ENCODE measurements around the gene SBF2. TPM values are rescaled to one million over a fixed set of nuclear protein-coding genes. Genes with fewer than 3 reads are reported as not detected.
"Not testable (repeated sequence)": the region's sequence is repeated elsewhere in the genome, so short reads cannot be mapped to it uniquely, and the experiment has no call there.

SBF2 gene
- total RNA-seq, 1 donor from 2014 or later = 24.0 TPM

GRCh38 chr11:10247011-10247410 lies 47.0 kb downstream of the SBF2 start:
- DNase-seq (ENCODE audit: low read depth) = no peak
- no peak for FAIRE-seq
- Histone ChIP-seq H3K36me3 (ENCODE audit: control insufficient read depth, insufficient read depth, low read length) (no peaks in the 10 kb centered on the region), H3K4me3 (ENCODE audit: low read depth, low read length) (no peak overlapping the region), H3K27me3 (ENCODE audit: control insufficient read depth, insufficient read depth, low read length) (no peaks in the 10 kb centered on the region)
- no peak for TF ChIP-seq CTCF (IDR thresholded peaks at IDR 0.05; ENCODE audit: insufficient read depth, low read length, severe bottlenecking)

GRCh38 chr11:10243896-10244575 lies 50.0 kb downstream of the SBF2 start:
- no peaks in the 10 kb centered on the region for H3K27me3 ChIP-seq (ENCODE audit: control insufficient read depth, insufficient read depth, low read length)
- DNase-seq (ENCODE audit: low read depth) (no peak), FAIRE-seq (no peak)
- H3K36me3 ChIP-seq (ENCODE audit: control insufficient read depth, insufficient read depth, low read length) = no peaks in the 10 kb centered on the region
- no peak for TF ChIP-seq CTCF (IDR thresholded peaks at IDR 0.05; ENCODE audit: insufficient read depth, low read length, severe bottlenecking)
- H3K4me3 ChIP-seq (ENCODE audit: low read depth, low read length) = no peak overlapping the region

GRCh38 chr11:10236840-10237239 lies 57.2 kb downstream of the SBF2 start:
- no peak for TF ChIP-seq CTCF (IDR thresholded peaks at IDR 0.05; ENCODE audit: insufficient read depth, low read length, severe bottlenecking)
- no peaks in the 10 kb centered on the region for H3K27me3 ChIP-seq (ENCODE audit: control insufficient read depth, insufficient read depth, low read length)
- FAIRE-seq = no peak
- no peak for DNase-seq (ENCODE audit: low read depth)
- H3K36me3 ChIP-seq (ENCODE audit: control insufficient read depth, insufficient read depth, low read length) = no peaks in the 10 kb centered on the region
- H3K4me3 ChIP-seq (ENCODE audit: low read depth, low read length) = no peak overlapping the region

GRCh38 chr11:10233581-10233980 lies 60.4 kb downstream of the SBF2 start:
- H3K4me3 ChIP-seq (ENCODE audit: low read depth, low read length) = no peak overlapping the region
- peak; percentile 81 for DNase-seq (ENCODE audit: low read depth)
- no peaks in the 10 kb centered on the region for H3K36me3 ChIP-seq (ENCODE audit: control insufficient read depth, insufficient read depth, low read length)
- FAIRE-seq = no peak
- H3K27me3 ChIP-seq (ENCODE audit: control insufficient read depth, insufficient read depth, low read length) = no peaks in the 10 kb centered on the region
- TF ChIP-seq CTCF (IDR thresholded peaks at IDR 0.05; ENCODE audit: insufficient read depth, low read length, severe bottlenecking) = no peak

GRCh38 chr11:10232756-10233155 lies 61.3 kb downstream of the SBF2 start:
- H3K27me3 ChIP-seq (ENCODE audit: control insufficient read depth, insufficient read depth, low read length) = no peaks in the 10 kb centered on the region
- DNase-seq (ENCODE audit: low read depth) = no peak
- H3K36me3 ChIP-seq (ENCODE audit: control insufficient read depth, insufficient read depth, low read length) = no peaks in the 10 kb centered on the region
- TF ChIP-seq CTCF (IDR thresholded peaks at IDR 0.05; ENCODE audit: insufficient read depth, low read length, severe bottlenecking) = no peak
- no peak for FAIRE-seq
- H3K4me3 ChIP-seq (ENCODE audit: low read depth, low read length) = no peak overlapping the region

- H3K4me3 ChIP-seq (ENCODE audit: low read depth, low read length); H3K27me3 ChIP-seq (ENCODE audit: control insufficient read depth, insufficient read depth, low read length); FAIRE-seq; DNase-seq (ENCODE audit: low read depth); H3K36me3 ChIP-seq (ENCODE audit: control insufficient read depth, insufficient read depth, low read length): not testable (repeated sequence)
Observed at GRCh38 chr11:10231803-10232202, 62.2 kb downstream of the SBF2 start.

Measured in bronchial epithelial cell (primary cell).